ENCODE measurements around the gene TOM1. TPM values are rescaled to one million over a fixed set of nuclear protein-coding genes. Genes with fewer than 3 reads are reported as not detected.

The TOM1 gene
- total and polyA plus RNA-seq, 2 of the 13 experiments (the other 11 are each of a cell fraction or from before 2014, with no cell fraction given): 30.8 to 87.3 TPM

- TF ChIP-seq ZBTB46 (CRISPR knock-in tag; IDR thresholded peaks at IDR 0.05; ENCODE audit: borderline replicate concordance) (no peak), PRDM10 (CRISPR knock-in tag; IDR thresholded peaks at IDR 0.05; ENCODE audit: low read depth) (no peak), ZNF607 (CRISPR knock-in tag; IDR thresholded peaks at IDR 0.05; ENCODE audit: borderline replicate concordance) (no peak), PBX3 (CRISPR knock-in tag; IDR thresholded peaks at IDR 0.05; ENCODE audit: borderline replicate concordance) (no peak), MAF1 (CRISPR knock-in tag; IDR thresholded peaks at IDR 0.05; ENCODE audit: borderline replicate concordance) (no peak), YY1 (IDR thresholded peaks at IDR 0.05; ENCODE audit: insufficient read depth, insufficient replicate concordance, low read depth, low read length) (no peak), TAF15 (IDR thresholded peaks at IDR 0.05; ENCODE audit: low read depth, low read length, poor library complexity, severe bottlenecking) (no peak), ZKSCAN8 (CRISPR knock-in tag; IDR thresholded peaks at IDR 0.05; ENCODE audit: borderline replicate concordance) (no peak), ZNF589 (CRISPR knock-in tag; conservative IDR thresholded peaks at IDR 0.05) (no peak), SRF (IDR thresholded peaks at IDR 0.05; ENCODE audit: low read depth, low read length) (no peak), FOXJ3 (CRISPR knock-in tag; IDR thresholded peaks at IDR 0.05; ENCODE audit: borderline replicate concordance) (no peak), ZNF7 (CRISPR knock-in tag; IDR thresholded peaks at IDR 0.05) (no peak), YEATS2 (CRISPR knock-in tag; IDR thresholded peaks at IDR 0.05; ENCODE audit: borderline replicate concordance) (no peak), RARA (CRISPR knock-in tag; IDR thresholded peaks at IDR 0.05) (peak; percentile 82), NFKBIZ (CRISPR knock-in tag; IDR thresholded peaks at IDR 0.05) (peak; percentile 32; the same call in 1 of the 2 replicates), ZNF567 (CRISPR knock-in tag; IDR thresholded peaks at IDR 0.05; ENCODE audit: borderline replicate concordance) (no peak), TBL1XR1 (IDR thresholded peaks at IDR 0.05; ENCODE audit: borderline replicate concordance, low read length, partially characterized antibody) (peak; percentile 29), ATF1 (CRISPR knock-in tag; IDR thresholded peaks at IDR 0.05) (no peak), ZNF180 (CRISPR knock-in tag; IDR thresholded peaks at IDR 0.05; ENCODE audit: borderline replicate concordance, low read depth) (no peak), ZFYVE20 (CRISPR knock-in tag; IDR thresholded peaks at IDR 0.05; ENCODE audit: borderline replicate concordance, low read depth) (no peak), KDM2A (CRISPR knock-in tag; IDR thresholded peaks at IDR 0.05; ENCODE audit: borderline replicate concordance, low read depth) (peak; percentile 52; the same call in 1 of the 2 replicates), HNRNPL (IDR thresholded peaks at IDR 0.05; ENCODE audit: low read depth, low read length) (no peak), ZNF605 (CRISPR knock-in tag; IDR thresholded peaks at IDR 0.05) (no peak), HMG20B (CRISPR knock-in tag; conservative IDR thresholded peaks at IDR 0.05) (peak; percentile 53; the same call in 1 of the 2 replicates), ZFP36L2 (CRISPR knock-in tag; IDR thresholded peaks at IDR 0.05) (no peak)
Observed at GRCh38 chr22:35301372-35301874, 1.7 kb downstream of the TOM1 start (continued).
